GM18907 (cell line): ENCODE data around the gene RIOK1.
"Not testable (repeated sequence)": the region's sequence is repeated elsewhere in the genome, so short reads cannot be mapped to it uniquely, and the experiment has no call there.

ENCODE experiments used
- ATAC-seq: cut with Tn5 transposase; IDR thresholded peaks from one replicate; pipeline ENCODE4 v1.9.1; 2021; ENCODE audit warnings: mild to moderate bottlenecking, moderate library complexity; ENCODE audit not compliant: unreplicated experiment

The RIOK1 gene

GRCh38 chr6:7439228-7439627 lies 49.6 kb downstream of the RIOK1 start:
- no peak for ATAC-seq

GRCh38 chr6:7440476-7440875 lies 50.9 kb downstream of the RIOK1 start:
- no peak for ATAC-seq

- ATAC-seq = no peak
These were observed 51.6 kb downstream of the RIOK1 start for GRCh38 chr6:7441048-7441775.

GRCh38 chr6:7442467-7442866 lies 52.9 kb downstream of the RIOK1 start:
- no peak for ATAC-seq

GRCh38 chr6:7445101-7445500 lies 55.5 kb downstream of the RIOK1 start:
- no peak for ATAC-seq

- ATAC-seq = no peak
These were observed 56.4 kb downstream of the RIOK1 start for GRCh38 chr6:7445885-7446461.

- no peak for ATAC-seq
These were observed 57.2 kb downstream of the RIOK1 start for GRCh38 chr6:7446619-7447325.

GRCh38 chr6:7448232-7448631 lies 58.6 kb downstream of the RIOK1 start:
- ATAC-seq = no peak

GRCh38 chr6:7449018-7449417 lies 59.4 kb downstream of the RIOK1 start:
- no peak for ATAC-seq

GRCh38 chr6:7451326-7451725 lies 61.7 kb downstream of the RIOK1 start:
- no peak for ATAC-seq

GRCh38 chr6:7452898-7453297 lies 63.3 kb downstream of the RIOK1 start:
- ATAC-seq = no peak

- no peak for ATAC-seq
These were observed 65.2 kb downstream of the RIOK1 start for GRCh38 chr6:7454696-7455358.

GRCh38 chr6:7456302-7456701 lies 66.7 kb downstream of the RIOK1 start:
- ATAC-seq = not testable (repeated sequence)

GRCh38 chr6:7461416-7461815 lies 71.8 kb downstream of the RIOK1 start:
- ATAC-seq = no peak

GRCh38 chr6:7463785-7464184 lies 74.2 kb downstream of the RIOK1 start:
- no peak for ATAC-seq

- ATAC-seq = no peak
These were observed 77.6 kb downstream of the RIOK1 start for GRCh38 chr6:7467007-7467897.
